Upper lobe of left lung (tissue), 6 donors: ENCODE measurements around the gene TBC1D9B. TPM values are rescaled to one million over a fixed set of nuclear protein-coding genes. Genes with fewer than 3 reads are reported as not detected.

Source experiments
- ATAC-seq, 2 donors: fragments of 200-7000 bp; cut with Tn5 transposase; one replicate each; pipeline ENCODE4 v1.9.1; 2022; ENCODE audit warnings: mild to moderate bottlenecking in 2 of 2, moderate library complexity in 2 of 2; ENCODE audit not compliant: low FRiP score in 2 of 2
- DNase-seq, 2 donors: peaks; one replicate each; pipeline ENCODE4 v3.0.0-alpha.2; 2019 to 2020
- H3K27ac ChIP-seq, 4 donors: fragments of 200-600 bp; sonication (generic); one replicate each; pipeline ENCODE4 v1.5.1; 2016 to 2019
- H3K27me3 ChIP-seq, 4 donors: fragments of 200-600 bp; sonication (generic); one replicate each; pipeline ENCODE4 v1.5.1; 2017 to 2019
- H3K36me3 ChIP-seq, 4 donors: fragments of 200-600 bp; sonication (generic); one replicate each; pipeline ENCODE4 v1.5.1; 2016 to 2019
- H3K4me1 ChIP-seq, 4 donors: fragments of 200-600 bp; sonication (generic); one replicate each; pipeline ENCODE4 v1.5.1; 2018 to 2019
- H3K4me3 ChIP-seq, 4 donors: fragments of 200-600 bp; sonication (generic); one replicate each; pipeline ENCODE4 v1.5.1; 2017 to 2019; ENCODE audit warnings: mild to moderate bottlenecking in 2 of 4, moderate library complexity in 1 of 4
- H3K9me3 ChIP-seq, 4 donors: fragments of 200-600 bp; sonication (generic); one replicate each; pipeline ENCODE4 v1.5.1; 2018 to 2019
- CTCF ChIP-seq, 6 experiments: fragments of 450-650 bp in 4 of 6; fragments of 200-600 bp in 2 of 6; sonication (generic) in 2 of 6; IDR thresholded peaks; one replicate each; pipeline ENCODE4 v1.5.1; 2016 to 2019; ENCODE audit warnings: antibody characterized with exemption in 6 of 6
- EP300 ChIP-seq, 4 donors: sonication (generic); formaldehyde crosslinking; IDR thresholded peaks; one replicate each; pipeline ENCODE4 v1.5.1; 2017; ENCODE audit warnings: antibody characterized with exemption in 4 of 4, control low read depth in 2 of 4
- POLR2A ChIP-seq, 4 donors: fragments of 450-650 bp; IDR thresholded peaks; one replicate each; pipeline ENCODE4 v1.5.1; 2016 to 2017; ENCODE audit warnings: antibody characterized with exemption in 4 of 4, mild to moderate bottlenecking in 2 of 4
- POLR2AphosphoS5 ChIP-seq, 2 donors: sonication (generic); formaldehyde crosslinking; IDR thresholded peaks; one replicate each; pipeline ENCODE4 v1.5.1; 2017; ENCODE audit warnings: antibody characterized with exemption in 2 of 2
- WGBS, 2 donors: methylation state at CpG; one replicate each; pipeline ENCODE4 v1.1.5; 2017 to 2018; 5-methylcytosine and 5-hydroxymethylcytosine counted together
- total RNA-seq, 6 donors: library from RNA; depleted of rRNA in 4 of 6; stranded (reverse); fragments of >200 nt in 4 of 6; gene quantifications; one replicate each; pipeline versions ENCODE4 v1.1.0 to v1.2.1, GENCODE V29; 2016 to 2021
- donor health status: DM: no; HTN: no; CAD: no; lungs with moderate emphysema.
- donor health status: DM: no; HTN: yes; CAD: no; lungs with severe emphysema.

Gene TBC1D9B
- total RNA-seq, 6 donors from 2014 or later, result 66.4 to 228 (median 110) TPM

- TF ChIP-seq CTCF (IDR thresholded peaks at IDR 0.05) (no peak), POLR2AphosphoS5 (IDR thresholded peaks at IDR 0.05) (no peak), POLR2A (IDR thresholded peaks at IDR 0.05) (no peak), EP300 (IDR thresholded peaks at IDR 0.05) (no peak)
- Histone ChIP-seq H3K36me3 (peaks cover 85 to 100% (median 98%) of the 10 kb centered on the region in 4 donors), H3K27ac (peak overlapping the region in 1 of 4 donors; percentile 23), H3K4me1 (peaks cover 24 to 53% (median 27%) of the 10 kb centered on the region in 4 donors), H3K4me3 (no peak overlapping the region), H3K9me3 (no peaks in the 10 kb centered on the region), H3K27me3 (no peaks in the 10 kb centered on the region)
- ATAC-seq (no peak), DNase-seq (no peak)
- WGBS, 2 donors, result 97 to 98% methylated on average over 3 of the region's 3 CpGs
Observed at GRCh38 chr5:179828756-179829421, 78.8 kb downstream of the TBC1D9B start.

- 73 to 74% methylated on average over 9 of the region's 9 CpGs for WGBS, 2 donors
- Histone ChIP-seq H3K27me3 (no peaks in the 10 kb centered on the region), H3K27ac (peak overlapping the region in 2 of 4 donors; percentile 14 to 27), H3K4me3 (no peak overlapping the region), H3K9me3 (no peaks in the 10 kb centered on the region), H3K36me3 (peaks cover 79 to 99% (median 96%) of the 10 kb centered on the region in 4 donors), H3K4me1 (peaks cover 30 to 58% (median 36%) of the 10 kb centered on the region in 4 donors)
- DNase-seq (peak in 1 of 2 donors; percentile 65), ATAC-seq (peak; percentile 71 to 77)
- TF ChIP-seq CTCF (IDR thresholded peaks at IDR 0.05) (no peak), POLR2AphosphoS5 (IDR thresholded peaks at IDR 0.05) (no peak), EP300 (IDR thresholded peaks at IDR 0.05) (no peak), POLR2A (IDR thresholded peaks at IDR 0.05) (peak in 1 of 4 donors; percentile 12)
Observed at GRCh38 chr5:179827680-179828079, 80.0 kb downstream of the TBC1D9B start.

- no peaks in the 10 kb centered on the region for H3K27me3 ChIP-seq
- DNase-seq (no peak), ATAC-seq (no peak)
- H3K36me3 ChIP-seq, result peaks cover 59 to 89% (median 78%) of the 10 kb centered on the region in 4 donors
- peak overlapping the region in 1 of 4 donors; percentile 2 for H3K27ac ChIP-seq
- no peak overlapping the region for H3K4me3 ChIP-seq
- H3K9me3 ChIP-seq, result no peaks in the 10 kb centered on the region
- WGBS, 2 donors, result 82 to 85% methylated on average over 13 of the region's 13 CpGs
- peaks cover 35 to 61% (median 46%) of the 10 kb centered on the region in 4 donors for H3K4me1 ChIP-seq
- peak in 1 of 6 experiments; percentile 5 for TF ChIP-seq CTCF (IDR thresholded peaks at IDR 0.05)
- TF ChIP-seq POLR2A (IDR thresholded peaks at IDR 0.05), result no peak
- TF ChIP-seq EP300 (IDR thresholded peaks at IDR 0.05), result no peak
- TF ChIP-seq POLR2AphosphoS5 (IDR thresholded peaks at IDR 0.05), result no peak
Observed at GRCh38 chr5:179825655-179826182, 82.0 kb downstream of the TBC1D9B start.

GRCh38 chr5:179824745-179825112, 83.0 kb downstream of the TBC1D9B start:
- no peak for ATAC-seq
- TF ChIP-seq POLR2A (IDR thresholded peaks at IDR 0.05), result no peak
- no peak for TF ChIP-seq POLR2AphosphoS5 (IDR thresholded peaks at IDR 0.05)
- TF ChIP-seq CTCF (IDR thresholded peaks at IDR 0.05), result no peak
- peaks cover 41 to 69% (median 54%) of the 10 kb centered on the region in 4 donors for H3K4me1 ChIP-seq
- H3K9me3 ChIP-seq, result no peaks in the 10 kb centered on the region
- peak overlapping the region in 1 of 4 donors; percentile 99 for H3K4me3 ChIP-seq
- H3K27me3 ChIP-seq, result no peaks in the 10 kb centered on the region
- H3K27ac ChIP-seq, result peak overlapping the region in 1 of 4 donors; percentile 46
- 88 to 98% methylated on average over 3 of the region's 3 CpGs for WGBS, 2 donors
- DNase-seq, result no peak
- peaks cover 57 to 80% (median 68%) of the 10 kb centered on the region in 4 donors for H3K36me3 ChIP-seq
